WERI-Rb-1 (cell line): Measurements from ENCODE around the gene MED31.

ENCODE experiments used
- DNase-seq: peaks from one replicate; pipeline ENCODE4 v3.0.0-alpha.2; 2020
- H3K27ac ChIP-seq: fragments of 250-450 bp; sonication (Bioruptor Pico); 2 replicates; pipeline ENCODE4 v1.5.1; 2020; ENCODE audit warnings: mild to moderate bottlenecking, moderate library complexity
- H3K27me3 ChIP-seq: fragments of 250-450 bp; sonication (Bioruptor Pico); 2 replicates; pipeline ENCODE4 v1.5.1; 2021; ENCODE audit warnings: mild to moderate bottlenecking, low read depth, moderate library complexity; ENCODE audit not compliant: insufficient read depth, severe bottlenecking
- H3K36me3 ChIP-seq: fragments of 250-450 bp; sonication (Bioruptor Pico); 2 replicates; pipeline ENCODE4 v1.5.1; 2020; ENCODE audit warnings: mild to moderate bottlenecking, moderate library complexity
- H3K4me3 ChIP-seq: 2 replicates; pipeline ENCODE4 v1.5.1; 2011; ENCODE audit warnings: low read depth, mild to moderate bottlenecking, control low read depth, low read length
- H3K9me3 ChIP-seq: fragments of 250-450 bp; sonication (Bioruptor Pico); 2 replicates; pipeline ENCODE4 v1.5.1; 2021; ENCODE audit warnings: mild to moderate bottlenecking, moderate library complexity; ENCODE audit not compliant: severe bottlenecking
- CTCF ChIP-seq: IDR thresholded peaks from 2 replicates; pipeline ENCODE4 v1.5.1; 2011; ENCODE audit warnings: low read depth, mild to moderate bottlenecking, control low read depth, inconsistent platforms, low read length

The MED31 gene

GRCh38 chr17:6684881-6685767 is 33.7 kb upstream of the MED31 start:
- Histone ChIP-seq H3K27me3 (peaks cover 43% of the 10 kb centered on the region), H3K36me3 (no peaks in the 10 kb centered on the region), H3K9me3 (no peaks in the 10 kb centered on the region), H3K4me3 (no peak overlapping the region), H3K27ac (no peak overlapping the region)
- DNase-seq: no peak
- no peak for TF ChIP-seq CTCF

GRCh38 chr17:6684460-6684783 is 33.0 kb upstream of the MED31 start:
- H3K36me3 ChIP-seq: no peaks in the 10 kb centered on the region
- H3K27me3 ChIP-seq: peaks cover 43% of the 10 kb centered on the region
- H3K27ac ChIP-seq: no peak overlapping the region
- no peak for DNase-seq
- no peaks in the 10 kb centered on the region for H3K9me3 ChIP-seq
- H3K4me3 ChIP-seq: no peak overlapping the region
- TF ChIP-seq CTCF: no peak

- peaks cover 43% of the 10 kb centered on the region for H3K27me3 ChIP-seq
- no peaks in the 10 kb centered on the region for H3K9me3 ChIP-seq
- no peak overlapping the region for H3K4me3 ChIP-seq
- no peaks in the 10 kb centered on the region for H3K36me3 ChIP-seq
- no peak overlapping the region for H3K27ac ChIP-seq
- no peak for DNase-seq
- no peak for TF ChIP-seq CTCF
Measured at GRCh38 chr17:6683730-6684459, 32.5 kb upstream of the MED31 start.

GRCh38 chr17:6683081-6683684 is 31.8 kb upstream of the MED31 start:
- TF ChIP-seq CTCF: no peak
- H3K27ac ChIP-seq: no peak overlapping the region
- no peak overlapping the region for H3K4me3 ChIP-seq
- DNase-seq: no peak
- H3K27me3 ChIP-seq: peaks cover 39% of the 10 kb centered on the region
- H3K9me3 ChIP-seq: no peaks in the 10 kb centered on the region
- H3K36me3 ChIP-seq: no peaks in the 10 kb centered on the region

- Histone ChIP-seq H3K27ac (no peak overlapping the region), H3K4me3 (no peak overlapping the region), H3K9me3 (no peaks in the 10 kb centered on the region), H3K27me3 (peaks cover 32% of the 10 kb centered on the region), H3K36me3 (no peaks in the 10 kb centered on the region)
- no peak for TF ChIP-seq CTCF
- DNase-seq: no peak
Measured at GRCh38 chr17:6682339-6682738, 30.9 kb upstream of the MED31 start.
